HG03097 (cell line): ENCODE measurements around the gene SART3.
"Not testable (repeated sequence)": the region's sequence is repeated elsewhere in the genome, so short reads cannot be mapped to it uniquely, and the experiment has no call there.

Source experiments
- ATAC-seq: cut with Tn5 transposase; IDR thresholded peaks from one replicate; pipeline ENCODE4 v1.9.1; 2021; ENCODE audit not compliant: unreplicated experiment, low FRiP score

SART3 gene

GRCh38 chr12:108565976-108566375, 5.0 kb upstream of the SART3 start:
- ATAC-seq: no peak

- no peak for ATAC-seq
These were observed 4.2 kb upstream of the SART3 start for GRCh38 chr12:108565146-108565545.

GRCh38 chr12:108564724-108565123, 3.8 kb upstream of the SART3 start:
- no peak for ATAC-seq

- ATAC-seq: no peak
These were observed 2.8 kb upstream of the SART3 start for GRCh38 chr12:108563804-108564151.

- ATAC-seq: no peak
These were observed 2.3 kb upstream of the SART3 start for GRCh38 chr12:108563136-108563803.

GRCh38 chr12:108562348-108563135, 1.6 kb upstream of the SART3 start, which contains the start of gene ISCU:
Gene ISCU, plus strand, starts transcription at chr12:108562596. Its CDS starts 27 bp downstream, at chr12:108562623.
- peak; percentile 52 for ATAC-seq

- ATAC-seq: no peak
These were observed 927 bp upstream of the SART3 start for GRCh38 chr12:108561852-108562347.

GRCh38 chr12:108560321-108560721, 652 bp downstream of the SART3 start:
- no peak for ATAC-seq

- no peak for ATAC-seq
These were observed 1.2 kb downstream of the SART3 start for GRCh38 chr12:108559748-108560147.

- no peak for ATAC-seq
These were observed 1.8 kb downstream of the SART3 start for GRCh38 chr12:108559007-108559655.

GRCh38 chr12:108555383-108555782, 5.6 kb downstream of the SART3 start:
- not testable (repeated sequence) for ATAC-seq

GRCh38 chr12:108553799-108554198, 7.2 kb downstream of the SART3 start:
- ATAC-seq: no peak

- ATAC-seq: no peak
These were observed 9.4 kb downstream of the SART3 start for GRCh38 chr12:108551535-108551934.

- ATAC-seq: no peak
These were observed 11.9 kb downstream of the SART3 start for GRCh38 chr12:108548954-108549521.

- no peak for ATAC-seq
These were observed 13.3 kb downstream of the SART3 start for GRCh38 chr12:108547686-108548085.

GRCh38 chr12:108543652-108544051, 17.3 kb downstream of the SART3 start:
- no peak for ATAC-seq

GRCh38 chr12:108542320-108542719, 18.7 kb downstream of the SART3 start:
- no peak for ATAC-seq

GRCh38 chr12:108538616-108539195, 22.3 kb downstream of the SART3 start:
- ATAC-seq: no peak

GRCh38 chr12:108538146-108538545, 22.8 kb downstream of the SART3 start:
- no peak for ATAC-seq

GRCh38 chr12:108531929-108532848, 28.8 kb downstream of the SART3 start:
- ATAC-seq: no peak
